Adipose tissue (tissue), 3 donors: ENCODE measurements around the gene LATS2. TPM values are rescaled to one million over a fixed set of nuclear protein-coding genes. Genes with fewer than 3 reads are reported as not detected.

Experiments
- H3K27ac ChIP-seq: one replicate; pipeline ENCODE4 v1.5.1; 2013; ENCODE audit warnings: low read depth, low read length
- WGBS, 3 donors: extraction: QIAGEN DNeasy Blood & Tissue Kit; methylation state at CpG; one replicate each; pipeline ENCODE4 v1.1.7; 2013; 5-methylcytosine and 5-hydroxymethylcytosine counted together
- polyA plus RNA-seq, 3 donors: library from polyadenylated mRNA; stranded (reverse); fragments of 200-250 nt; gene quantifications; one replicate each; pipeline ENCODE4 v1.2.3, GENCODE V29; 2013
- donor health status: healthy with polysubstance abuse.
- donor health status: Bipolar disorder and iron deficiency.
- donor health status: healthy.

LATS2 gene
- polyA plus RNA-seq: 10 to 100 TPM in 2 of 3 donors, 1 to 10 TPM in 1; 3.3 to 24.5 (median 15.7) TPM

DNA sequence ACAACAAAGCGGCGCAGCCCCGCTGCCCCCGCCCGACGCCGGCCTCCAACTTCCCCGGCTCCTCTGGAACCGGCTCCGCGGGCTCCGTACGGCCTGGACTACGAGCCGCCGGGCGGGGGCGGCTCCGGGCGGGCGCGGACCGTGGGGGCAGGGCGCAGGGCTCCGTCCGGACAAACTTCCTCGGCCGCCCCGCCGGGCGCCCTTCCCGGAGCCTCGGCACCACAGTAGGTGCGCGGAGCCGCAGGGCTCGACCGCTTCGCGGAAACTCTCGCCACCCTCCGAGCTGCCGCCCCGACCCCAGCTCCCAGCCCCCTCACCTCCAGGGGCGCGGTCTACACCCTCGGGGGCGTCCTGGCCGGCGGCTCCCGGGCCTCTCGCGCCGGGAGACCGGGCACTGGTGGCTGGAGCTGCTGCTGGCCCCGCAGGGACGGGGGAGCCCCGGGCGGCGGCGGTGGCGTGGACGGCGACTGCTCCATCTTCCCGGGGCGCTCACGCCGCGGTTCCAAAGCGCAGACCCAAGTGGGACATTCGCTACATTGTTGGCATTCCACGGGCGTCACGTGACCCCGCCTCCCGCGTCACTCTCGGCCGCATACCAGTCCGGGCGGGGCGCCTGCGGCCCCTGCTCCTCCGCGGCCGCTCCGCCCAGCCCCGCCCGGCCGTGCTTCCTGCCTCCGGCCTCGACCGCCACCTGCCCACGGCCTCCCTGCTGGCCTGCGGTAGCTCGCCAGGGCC lies at the start of gene LATS2:
Gene LATS2, minus strand, starts transcription at position 558 of the 735 bp plus-strand sequence. CDS start 15,560 bp downstream, outside the sequence.
- peak within 1 kb of the TSS; percentile 93 for H3K27ac ChIP-seq
- 0 to 1% (median 0%) methylated on average over 60 to 96 of the region's 96 CpGs for WGBS, 3 donors

DNA sequence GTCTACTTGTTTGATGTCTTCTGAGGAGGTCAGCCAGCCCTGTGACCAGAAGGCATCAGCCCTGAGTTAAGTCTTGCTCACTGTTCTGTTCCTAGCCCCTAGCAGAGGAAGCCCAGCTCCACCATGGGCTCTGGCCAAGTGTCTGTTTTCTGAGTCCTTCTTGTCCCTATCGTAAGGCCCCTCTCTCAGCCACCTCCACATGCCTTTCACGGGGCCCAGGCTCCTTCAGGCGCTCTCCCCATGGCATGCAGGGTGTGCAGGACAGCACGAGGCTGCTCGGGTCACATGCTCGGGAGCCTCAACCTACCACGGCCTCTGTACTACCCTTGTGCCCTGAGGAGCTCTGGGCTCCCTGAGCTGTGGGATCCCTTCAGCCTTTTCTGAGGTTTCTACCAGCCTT lies 47.8 kb upstream of the LATS2 start:
- no peak overlapping the region for H3K27ac ChIP-seq

DNA sequence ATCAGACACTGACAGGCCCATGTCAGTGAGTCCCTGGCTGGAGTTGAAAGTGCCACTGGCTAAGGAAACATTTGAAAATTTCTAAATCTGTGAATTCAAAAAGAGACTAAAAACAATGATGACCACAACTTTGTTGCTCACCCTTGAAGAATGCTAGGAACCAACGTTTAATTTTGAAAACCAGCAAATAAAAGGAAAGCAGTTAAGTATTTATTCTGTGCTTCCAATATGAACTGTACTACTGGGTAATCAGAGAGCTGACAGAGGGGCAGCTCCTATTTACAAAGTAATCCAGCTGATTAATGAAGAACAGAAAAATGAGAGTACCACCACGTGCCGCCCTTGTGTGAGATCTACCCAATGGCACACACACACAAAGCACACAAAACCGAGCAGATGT lies 44.7 kb upstream of the LATS2 start:
- no peak overlapping the region for H3K27ac ChIP-seq
- WGBS, 3 donors: 30 to 61% (median 58%) methylated on average over 4 of the region's 4 CpGs

More for the DNA sequence above, 47.8 kb upstream of the LATS2 start:
- WGBS, 3 donors: 79 to 93% (median 82%) methylated on average over 7 of the region's 7 CpGs

DNA sequence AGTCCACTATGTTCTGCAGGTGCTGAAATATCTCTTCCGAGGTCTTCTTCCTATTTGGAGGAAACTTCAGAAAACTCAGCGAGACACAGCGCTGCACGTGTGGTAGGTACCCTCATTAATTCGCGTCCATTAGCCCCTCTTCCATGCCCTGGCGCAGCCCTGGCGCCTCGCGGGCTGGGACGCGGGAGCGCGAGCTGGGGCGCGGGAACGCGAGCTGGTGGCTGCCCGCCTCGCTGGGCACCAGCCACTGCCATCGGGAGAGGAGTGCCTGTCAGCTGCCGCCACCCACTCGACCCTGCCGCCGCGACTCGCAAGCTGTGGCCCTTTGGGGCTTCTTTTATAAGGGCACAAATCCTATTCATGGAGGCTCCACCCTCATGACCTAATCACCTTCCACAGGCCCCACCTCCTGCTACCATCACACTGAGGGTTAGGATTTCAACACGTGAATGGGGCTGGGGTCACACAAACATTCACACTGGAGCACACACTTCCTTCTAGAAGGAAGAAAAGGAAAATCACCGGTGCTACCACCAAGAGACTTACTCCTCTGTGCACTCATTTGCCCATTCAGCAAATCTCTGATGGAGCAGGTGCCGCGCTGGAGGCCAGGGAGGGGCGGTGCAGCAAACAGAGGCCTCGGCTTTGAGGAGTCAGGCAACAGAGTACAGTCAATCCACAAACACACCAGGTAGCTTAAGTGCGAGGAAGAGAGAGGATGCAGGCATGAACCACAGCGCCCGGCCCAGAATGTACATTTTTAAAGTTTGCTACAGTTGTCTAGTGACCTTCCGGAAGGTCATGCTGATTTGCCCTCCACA lies 43.0 kb upstream of the LATS2 start:
- H3K27ac ChIP-seq: no peak overlapping the region
- WGBS, 3 donors: 94 to 97% (median 96%) methylated on average over 37 of the region's 37 CpGs

DNA sequence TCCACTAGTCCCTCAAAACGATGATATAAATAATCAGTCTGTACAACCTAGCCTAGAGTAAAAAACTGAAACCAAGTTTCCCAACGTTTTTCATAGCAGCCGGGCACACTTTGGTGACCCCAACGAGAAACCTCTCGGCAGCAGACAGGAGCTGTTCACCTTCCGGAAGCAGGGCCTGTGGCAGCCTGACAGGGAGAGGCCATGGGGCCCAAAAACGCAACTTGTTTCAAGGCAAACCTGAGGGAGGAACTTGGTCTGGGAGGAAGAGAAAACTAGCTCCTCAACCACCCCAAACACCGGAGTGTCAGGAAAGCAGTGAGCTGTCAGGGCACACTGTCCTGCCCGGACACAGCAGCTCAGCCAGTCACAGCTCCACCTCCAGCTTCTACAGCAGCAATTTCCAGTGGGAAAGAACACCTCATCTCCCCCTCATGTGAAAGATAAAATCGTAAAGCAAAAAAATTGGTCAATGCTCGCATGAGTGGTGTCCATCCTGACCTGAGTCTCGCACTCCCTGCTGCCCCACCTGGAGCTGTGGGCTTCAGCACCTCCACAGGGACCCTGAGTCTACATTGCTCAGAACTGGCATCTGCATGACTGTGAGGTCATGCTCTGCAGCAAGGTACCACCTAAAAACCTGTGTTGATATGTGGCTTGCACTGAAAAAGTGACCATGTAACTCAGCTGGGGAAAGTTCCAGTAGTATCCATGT lies 40.6 kb upstream of the LATS2 start:
- WGBS, 3 donors: 79 to 83% (median 81%) methylated on average over 12 of the region's 12 CpGs
- H3K27ac ChIP-seq: no peak overlapping the region

DNA sequence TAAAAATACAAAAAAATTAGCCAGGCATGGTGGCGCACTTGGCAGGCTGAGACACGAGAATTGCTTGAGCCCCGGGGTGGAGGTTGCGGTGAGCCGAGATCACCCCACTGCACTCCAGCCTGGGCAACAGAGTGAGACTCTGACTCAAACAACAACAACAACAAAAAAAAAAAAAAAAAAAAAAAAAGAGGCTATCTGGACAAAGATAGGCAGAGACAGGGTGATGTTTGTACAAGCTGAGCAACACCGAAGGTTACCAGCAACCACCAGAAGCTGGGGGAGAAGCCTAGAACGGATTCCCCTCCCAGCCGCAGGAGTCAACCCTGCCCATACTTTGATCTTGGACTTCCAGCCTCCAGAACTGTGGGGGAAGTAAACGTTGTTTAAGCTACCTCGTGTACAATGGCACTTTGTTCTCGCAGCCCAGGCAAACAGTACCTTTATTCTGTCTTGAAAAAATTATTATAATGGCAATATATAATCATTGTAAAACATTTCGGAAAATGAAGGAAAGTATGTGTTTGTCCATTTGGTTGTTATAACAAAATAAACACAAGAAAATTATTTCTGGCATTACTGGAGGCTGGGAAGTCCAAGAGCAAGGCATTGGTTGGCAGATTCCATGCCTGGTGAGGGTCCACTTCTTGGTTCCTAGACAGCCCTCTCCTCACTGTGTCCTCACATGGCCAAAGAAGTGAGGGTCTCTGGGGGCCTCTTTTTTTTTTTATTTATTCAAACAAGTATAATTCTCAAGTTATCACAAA lies 39.8 kb upstream of the LATS2 start:
- no peak overlapping the region for H3K27ac ChIP-seq
- 63 to 89% (median 87%) methylated on average over 12 of the region's 12 CpGs for WGBS, 3 donors

DNA sequence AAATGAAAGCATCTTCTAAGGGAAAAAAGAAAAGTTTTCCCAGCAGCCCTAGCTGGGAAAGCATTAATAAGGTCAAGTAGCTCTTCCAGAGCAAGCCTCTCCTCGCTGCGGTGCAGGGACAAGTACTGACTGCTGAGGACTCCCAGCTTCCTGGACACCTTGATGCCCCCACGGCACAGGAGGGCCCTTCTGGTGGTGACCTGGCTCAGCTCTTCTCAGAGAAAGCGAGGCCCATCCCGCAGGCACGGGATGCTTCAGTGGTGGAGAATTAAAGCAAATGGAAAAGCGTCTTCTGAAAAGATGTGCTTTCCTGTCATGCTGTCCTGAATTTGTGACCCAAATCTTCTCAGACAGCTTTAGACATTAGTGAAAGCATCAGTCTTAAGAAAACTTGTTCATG lies 38.8 kb upstream of the LATS2 start:
- WGBS, 3 donors: 86 to 90% (median 87%) methylated on average over 7 of the region's 7 CpGs
- no peak overlapping the region for H3K27ac ChIP-seq

DNA sequence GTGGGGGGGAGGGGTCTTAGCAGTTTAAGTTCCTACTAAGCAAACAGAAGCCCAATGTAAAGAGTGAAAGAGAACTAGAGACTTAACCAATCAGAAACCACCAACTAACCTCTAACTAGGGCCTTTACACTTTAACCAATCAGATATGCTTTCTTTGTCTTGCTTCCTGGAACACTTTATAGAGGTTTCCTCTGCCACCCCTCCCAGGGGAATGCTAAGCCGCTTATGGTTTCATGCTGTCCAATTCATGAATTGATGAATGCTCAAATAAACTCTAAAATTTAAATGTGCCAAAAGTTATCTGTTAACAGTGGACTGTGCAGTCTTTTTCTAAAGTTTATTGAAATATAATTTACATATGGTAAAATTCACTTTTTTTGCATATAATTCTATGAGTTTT lies 33.9 kb upstream of the LATS2 start:
- 47 to 79% (median 66%) methylated on average over 1 of the region's 1 CpG for WGBS, 3 donors
- H3K27ac ChIP-seq: no peak overlapping the region

DNA sequence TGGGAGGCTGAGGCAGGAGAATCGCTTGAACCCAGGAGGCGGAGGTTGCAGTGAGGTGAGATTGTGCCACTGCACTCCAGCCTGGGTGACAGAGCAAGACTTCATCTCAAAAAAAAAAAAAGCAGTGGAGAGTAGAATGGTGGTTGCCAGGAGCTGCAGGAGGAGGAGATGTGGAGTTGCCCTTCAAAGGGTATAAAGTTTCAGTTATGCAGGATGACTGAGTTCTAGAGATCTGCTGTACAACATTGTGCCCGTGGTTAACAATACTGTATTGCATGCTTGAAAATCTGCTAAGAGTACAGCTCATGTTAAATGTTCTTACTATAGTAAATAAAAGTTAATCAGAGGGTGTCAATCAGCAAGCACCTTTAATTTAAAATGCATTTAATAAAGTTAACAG lies 28.4 kb upstream of the LATS2 start:
- WGBS, 3 donors: 78 to 93% (median 89%) methylated on average over 3 of the region's 3 CpGs

DNA sequence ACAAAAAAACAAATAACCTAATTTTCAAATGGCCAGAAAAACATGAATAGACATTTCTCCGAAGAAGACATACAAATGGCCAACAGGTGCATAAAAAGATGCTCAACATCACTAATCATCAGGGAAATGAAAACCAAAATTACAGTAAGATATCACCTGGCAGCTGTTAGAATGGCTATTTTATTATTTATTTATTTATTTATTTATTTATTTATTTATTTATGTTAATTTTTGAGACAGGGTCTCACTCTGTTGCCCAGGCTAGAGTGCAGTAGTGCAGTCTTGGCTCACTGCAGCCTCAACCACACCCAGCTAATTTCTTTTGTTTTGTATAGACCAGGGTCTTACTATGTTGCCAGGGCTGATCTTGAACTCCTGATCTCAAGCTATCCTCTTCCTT lies 27.1 kb upstream of the LATS2 start:
- 86 to 100% (median 95%) methylated on average over 1 of the region's 1 CpG for WGBS, 3 donors
- no peak overlapping the region for H3K27ac ChIP-seq

More for the DNA sequence above, 28.4 kb upstream of the LATS2 start:
- H3K27ac ChIP-seq: no peak overlapping the region

DNA sequence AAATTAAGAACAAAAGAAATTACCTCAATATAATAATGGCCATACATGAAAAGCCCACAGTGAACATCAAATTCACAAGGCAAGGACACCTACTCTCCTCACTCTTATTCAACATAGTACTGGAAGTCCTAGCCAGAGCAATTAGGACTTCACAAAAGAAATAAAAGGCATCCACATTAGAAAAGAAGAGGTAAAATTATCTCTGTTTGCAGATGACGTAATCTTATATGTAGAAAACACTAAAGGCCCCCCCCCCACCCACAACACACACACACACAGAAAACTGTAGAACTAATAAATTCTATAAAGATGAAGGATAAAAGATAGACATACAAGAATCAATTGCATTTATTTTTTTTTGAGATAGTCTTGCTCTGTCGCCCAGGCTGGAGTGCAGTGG lies 25.5 kb upstream of the LATS2 start:
- 76 to 90% (median 88%) methylated on average over 2 of the region's 2 CpGs for WGBS, 3 donors

DNA sequence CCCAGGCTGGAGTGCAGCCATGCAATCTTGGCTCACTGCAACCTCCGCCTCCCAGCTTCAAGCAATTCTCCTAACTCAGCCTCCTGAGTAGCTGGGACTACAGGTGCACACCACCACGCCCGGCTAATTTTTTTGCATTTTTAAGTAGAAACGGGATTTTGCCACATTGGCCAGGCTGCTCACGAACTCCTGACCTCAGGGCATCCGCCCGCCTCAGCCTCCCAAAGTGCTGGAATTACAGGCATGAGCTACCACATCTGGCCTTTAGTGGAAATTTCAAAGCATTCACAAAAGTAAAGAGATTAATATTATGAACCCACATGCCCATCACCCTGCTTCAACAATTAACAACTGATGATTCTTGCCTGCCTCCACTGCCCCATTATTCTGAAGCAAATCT lies 20.5 kb upstream of the LATS2 start:
- WGBS, 3 donors: 92 to 95% (median 93%) methylated on average over 7 of the region's 7 CpGs
- H3K27ac ChIP-seq: no peak overlapping the region

More for the DNA sequence above, 25.5 kb upstream of the LATS2 start:
- no peak overlapping the region for H3K27ac ChIP-seq

DNA sequence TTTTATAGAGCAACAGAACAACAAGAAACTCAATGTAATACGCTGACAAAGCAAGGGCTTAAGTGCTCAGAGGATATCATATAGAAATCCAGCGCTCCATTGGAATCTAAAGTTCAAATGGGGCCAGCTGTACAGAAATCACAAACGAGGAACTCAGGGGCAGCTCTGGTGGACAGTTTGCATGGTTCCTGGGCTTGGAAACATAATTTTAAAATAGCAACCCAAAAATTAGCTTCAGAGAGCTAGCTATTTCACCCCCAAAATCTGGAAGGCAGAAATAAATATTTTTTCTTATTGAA lies 19.2 kb upstream of the LATS2 start:
- WGBS, 3 donors: 51 to 66% (median 61%) methylated on average over 3 of the region's 3 CpGs
- H3K27ac ChIP-seq: no peak overlapping the region

DNA sequence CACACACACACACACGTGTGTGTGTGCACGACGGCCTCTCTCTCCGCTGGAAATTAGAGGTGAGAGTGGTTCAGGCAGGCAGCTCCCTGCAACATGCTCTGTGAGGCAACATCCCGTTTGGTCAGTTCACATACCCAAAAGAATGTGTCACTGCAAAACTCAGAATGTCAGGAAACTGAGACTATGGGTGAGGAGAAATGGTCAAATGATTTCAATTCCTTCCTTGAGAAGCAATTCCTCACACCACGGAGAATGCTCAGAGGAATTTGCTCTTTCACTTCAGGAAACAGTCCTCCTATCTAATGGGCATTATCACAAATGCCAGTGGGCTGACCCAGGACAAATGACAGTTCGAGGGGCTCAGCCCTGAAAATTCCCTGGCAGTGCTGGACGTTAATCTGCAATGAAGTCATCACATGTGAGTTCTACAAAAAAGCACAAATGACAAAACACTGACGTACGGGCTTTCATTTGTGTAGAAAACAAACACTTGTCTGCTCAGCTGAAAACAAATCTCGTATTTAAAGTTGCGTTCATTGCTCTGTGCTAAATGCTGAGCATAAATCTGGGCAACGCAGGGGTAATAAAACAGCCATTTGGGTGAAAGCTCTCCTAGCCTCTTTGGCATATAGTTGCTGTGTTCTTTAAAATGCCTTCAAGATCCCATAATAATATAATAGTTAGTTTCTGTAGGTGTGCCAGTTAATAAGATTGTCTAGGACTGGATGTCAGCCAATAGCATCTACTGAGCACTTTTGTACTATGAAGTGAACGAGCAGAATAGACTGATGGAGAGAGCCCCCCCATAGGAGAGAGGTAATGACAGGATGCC lies 18.6 kb upstream of the LATS2 start:
- no peak overlapping the region for H3K27ac ChIP-seq
- 27 to 39% (median 35%) methylated on average over 14 of the region's 14 CpGs for WGBS, 3 donors

DNA sequence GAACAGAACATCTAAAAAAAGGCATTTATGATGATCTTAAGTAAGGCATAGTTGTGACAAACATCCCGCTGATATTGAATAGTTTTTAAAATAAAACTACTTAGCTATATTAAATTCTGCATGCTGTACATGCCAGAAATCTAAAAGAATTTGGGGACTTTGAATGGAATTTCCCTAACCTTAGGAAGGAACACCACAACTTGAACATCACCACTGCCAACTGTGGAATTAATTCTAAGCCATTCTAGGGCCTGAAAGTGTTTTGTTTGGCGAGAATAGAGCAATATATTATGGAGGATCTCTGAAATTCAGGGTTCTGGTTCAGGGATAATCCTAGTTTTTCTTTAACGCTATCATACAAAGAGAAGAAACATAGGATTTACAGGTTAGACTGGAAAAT lies 17.8 kb upstream of the LATS2 start:
- 85 to 94% (median 85%) methylated on average over 3 of the region's 3 CpGs for WGBS, 3 donors
- no peak overlapping the region for H3K27ac ChIP-seq

DNA sequence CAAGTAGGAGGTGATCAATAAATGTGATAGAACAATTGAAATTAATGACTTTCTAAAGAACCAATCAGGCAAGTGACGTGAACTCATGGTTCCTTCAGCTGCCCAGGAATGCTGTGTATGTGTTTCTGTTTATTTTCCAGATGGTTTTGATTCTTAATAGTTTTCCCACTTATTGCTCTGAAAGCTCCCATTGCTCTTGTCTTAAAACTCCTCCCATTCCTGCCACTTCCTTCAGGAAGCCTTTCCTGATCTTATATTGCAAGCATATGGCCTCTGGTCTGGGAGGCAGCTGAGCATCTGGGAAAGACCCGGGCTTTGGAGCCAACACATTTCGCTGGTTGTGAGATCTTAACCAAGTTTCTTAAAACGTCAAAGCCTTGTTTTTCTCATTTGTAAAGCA lies 17.1 kb upstream of the LATS2 start:
- H3K27ac ChIP-seq: no peak overlapping the region
- WGBS, 3 donors: 70 to 84% (median 81%) methylated on average over 4 of the region's 4 CpGs

DNA sequence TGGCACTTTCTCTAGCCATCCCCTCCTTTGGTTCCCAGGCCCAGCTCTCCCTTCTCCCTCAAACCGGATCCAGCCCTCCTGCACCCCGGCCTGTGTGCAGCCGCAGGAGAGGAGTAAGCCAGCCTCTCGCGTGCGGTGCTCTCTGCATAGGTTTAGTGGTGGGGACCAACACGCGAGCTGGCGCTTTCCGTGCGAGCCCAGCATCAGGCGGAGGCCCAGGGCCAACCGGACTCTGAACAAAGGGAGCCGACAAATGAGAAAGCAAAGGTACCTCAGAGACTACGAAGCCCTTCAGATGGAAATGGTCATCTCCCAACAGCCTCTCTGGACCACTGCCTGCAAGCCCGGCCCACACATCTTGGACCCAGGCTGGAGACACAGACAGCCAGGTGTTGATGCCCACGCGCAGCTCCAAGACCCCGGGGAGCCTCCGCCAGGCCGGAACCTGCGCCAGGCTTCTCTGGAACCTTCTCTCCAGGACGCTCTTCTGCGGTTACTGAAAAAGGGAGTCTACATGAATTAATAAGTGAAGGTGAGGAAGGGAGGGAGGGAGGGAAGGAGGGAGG lies 16.5 kb upstream of the LATS2 start:
- H3K27ac ChIP-seq: no peak overlapping the region
- WGBS, 3 donors: 93 to 97% (median 94%) methylated on average over 24 of the region's 24 CpGs
